Neuron (in vitro differentiated cells): Measurements from ENCODE around the gene TMX2.

Experiments used
- H2AFZ ChIP-seq: one replicate; pipeline ENCODE4 v1.6.1; 2013; ENCODE audit warnings: low read depth, mild to moderate bottlenecking, inconsistent platforms, low read length, moderate library complexity
- H3K27me3 ChIP-seq: one replicate; pipeline ENCODE4 v1.6.1; 2013; ENCODE audit warnings: low read length; ENCODE audit not compliant: insufficient read depth
- H3K36me3 ChIP-seq: one replicate; pipeline ENCODE4 v1.6.1; 2013; ENCODE audit warnings: low read length; ENCODE audit not compliant: insufficient read depth
- H3K4me1 ChIP-seq: one replicate; pipeline ENCODE4 v1.6.1; 2013; ENCODE audit warnings: low read length; ENCODE audit not compliant: insufficient read depth
- H3K4me3 ChIP-seq: 2 replicates; pipeline ENCODE4 v1.5.1; 2013; ENCODE audit warnings: mild to moderate bottlenecking, low read length, moderate library complexity
- H3K9me3 ChIP-seq: one replicate; pipeline ENCODE4 v1.6.1; 2013; ENCODE audit warnings: low read length

The TMX2 gene

DNA sequence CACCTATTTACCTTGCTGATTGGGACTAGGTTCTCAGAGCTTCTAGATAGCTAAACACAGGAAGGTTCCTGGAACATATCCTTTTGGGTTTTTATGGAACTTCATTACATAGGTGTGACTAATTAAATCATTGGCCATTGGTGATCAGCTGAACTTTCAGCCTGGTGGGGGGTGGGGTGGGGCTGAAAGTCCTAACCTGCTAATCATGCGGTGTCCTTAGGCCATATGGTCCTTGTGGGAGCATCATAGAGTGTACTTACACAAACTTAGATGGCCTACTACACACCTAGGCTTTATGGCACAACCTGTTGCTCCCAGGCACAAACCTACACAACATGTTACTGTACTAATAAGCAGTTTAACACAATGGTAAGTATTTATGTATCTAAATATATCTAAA is 20.3 kb downstream of the TMX2 start:
- Histone ChIP-seq H2AFZ (no peak overlapping the region), H3K4me3 (no peak overlapping the region), H3K27me3 (no peaks in the 10 kb centered on the region), H3K4me1 (no peaks in the 10 kb centered on the region), H3K9me3 (no peaks in the 10 kb centered on the region), H3K36me3 (peaks cover 6% of the 10 kb centered on the region)

DNA sequence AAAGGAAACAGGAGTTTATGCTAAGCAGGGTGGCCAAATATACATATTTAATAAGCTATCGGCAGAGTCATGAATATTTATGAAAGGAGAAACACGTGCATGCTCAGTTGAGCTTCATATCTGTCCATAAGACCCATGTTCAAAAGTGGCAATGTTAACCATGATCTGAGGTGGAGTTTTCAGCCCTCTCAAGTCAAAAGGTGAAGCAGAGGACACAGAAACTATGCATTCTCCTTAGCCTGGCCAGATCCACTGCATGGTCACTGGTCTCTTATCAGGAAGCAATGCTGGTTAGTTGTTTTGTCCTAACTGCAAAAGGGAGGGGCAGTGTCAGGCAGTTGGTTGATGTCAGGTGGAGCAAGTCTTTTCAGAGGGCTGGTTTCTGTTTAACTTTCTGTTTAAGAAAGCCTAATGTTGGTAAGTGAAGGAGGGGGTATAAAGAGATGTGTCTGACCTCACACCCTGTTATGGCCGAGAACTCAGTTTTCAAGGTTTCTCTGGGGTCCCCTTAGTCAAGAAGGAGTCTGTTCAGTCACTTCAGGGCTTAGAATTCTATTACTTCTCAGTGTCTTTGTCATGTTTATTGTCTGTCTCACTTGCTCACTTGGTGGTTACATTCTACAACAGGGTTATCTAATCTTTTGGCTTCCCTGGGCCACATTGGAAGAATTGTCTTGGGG is 23.4 kb downstream of the TMX2 start:
- Histone ChIP-seq H3K9me3 (no peaks in the 10 kb centered on the region), H3K36me3 (peaks cover 22% of the 10 kb centered on the region), H2AFZ (no peak overlapping the region), H3K27me3 (no peaks in the 10 kb centered on the region), H3K4me1 (peaks cover 2% of the 10 kb centered on the region), H3K4me3 (no peak overlapping the region)

DNA sequence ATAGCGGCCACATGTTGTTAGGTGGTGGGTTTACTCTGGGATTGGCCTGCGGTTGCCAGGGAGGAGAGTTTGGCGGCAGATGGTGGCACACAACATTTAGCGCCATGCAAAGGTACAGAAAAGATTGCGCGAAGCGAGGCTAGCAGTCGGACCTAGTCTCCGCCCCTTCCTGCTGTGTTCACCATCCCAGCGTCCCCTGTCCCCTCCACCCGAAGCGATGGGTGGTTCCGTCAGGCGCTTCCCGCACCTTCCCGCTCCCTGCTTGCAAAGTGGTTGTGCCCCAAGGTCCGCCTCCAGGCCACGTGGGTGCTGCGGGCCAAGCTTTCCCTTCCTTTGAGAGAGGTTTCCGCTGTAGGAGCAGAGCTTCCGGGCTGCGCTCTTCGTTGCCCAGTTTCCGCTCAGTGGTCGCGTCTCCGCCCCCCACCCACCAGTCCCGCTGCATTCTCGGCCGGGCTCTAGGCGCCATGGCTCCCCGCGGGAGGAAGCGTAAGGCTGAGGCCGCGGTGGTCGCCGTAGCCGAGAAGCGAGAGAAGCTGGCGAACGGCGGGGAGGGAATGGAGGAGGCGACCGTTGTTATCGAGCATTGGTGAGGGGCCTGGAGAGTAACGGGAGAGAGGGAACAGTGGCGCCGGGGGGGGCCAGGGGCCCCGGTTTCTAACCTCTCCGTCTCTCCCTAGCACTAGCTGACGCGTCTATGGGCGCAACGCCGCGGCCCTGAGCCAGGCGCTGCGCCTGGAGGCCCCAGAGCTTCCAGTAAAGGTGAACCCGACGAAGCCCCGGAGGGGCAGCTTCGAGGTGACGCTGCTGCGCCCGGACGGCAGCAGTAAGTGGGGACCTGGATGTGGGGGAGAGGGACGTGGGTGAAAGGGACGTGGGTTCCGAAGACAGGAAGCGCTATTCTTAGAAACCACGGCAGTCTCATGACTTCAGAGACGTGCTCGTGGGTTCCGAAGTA is 29.0 kb downstream of the TMX2 start, which contains the start of gene SELENOH:
SELENOH (plus strand) TSS at position 360 of the 955 bp plus-strand sequence; CDS start at position 465, 105 bp downstream.
- Histone ChIP-seq H3K9me3 (no peaks in the 10 kb centered on the region), H3K4me3 (peak within 1 kb of the TSS; percentile 87), H3K4me1 (peaks cover 13% of the 10 kb centered on the region), H3K27me3 (no peaks in the 10 kb centered on the region), H3K36me3 (peaks cover 54% of the 10 kb centered on the region), H2AFZ (peak within 1 kb of the TSS; percentile 29)

DNA sequence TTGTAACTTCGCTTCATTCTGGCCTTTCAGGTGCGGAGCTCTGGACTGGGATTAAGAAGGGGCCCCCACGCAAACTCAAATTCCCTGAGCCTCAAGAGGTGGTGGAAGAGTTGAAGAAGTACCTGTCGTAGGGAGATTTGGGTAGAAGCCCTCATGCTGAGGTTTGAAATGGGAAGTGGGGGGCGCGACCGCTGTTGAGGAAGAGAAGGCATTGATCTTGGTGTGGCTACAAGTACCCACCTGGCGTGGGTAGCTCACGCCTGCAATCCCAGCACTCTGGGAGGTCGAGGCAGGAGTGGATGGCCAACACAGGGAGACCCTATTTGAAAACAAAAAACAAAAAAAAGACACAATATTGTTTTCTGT is 29.7 kb downstream of the TMX2 start:
- Histone ChIP-seq H3K36me3 (peaks cover 57% of the 10 kb centered on the region), H3K4me3 (peak overlapping the region; percentile 87), H3K4me1 (peaks cover 13% of the 10 kb centered on the region), H3K9me3 (no peaks in the 10 kb centered on the region), H3K27me3 (no peaks in the 10 kb centered on the region), H2AFZ (peak overlapping the region; percentile 29)

DNA sequence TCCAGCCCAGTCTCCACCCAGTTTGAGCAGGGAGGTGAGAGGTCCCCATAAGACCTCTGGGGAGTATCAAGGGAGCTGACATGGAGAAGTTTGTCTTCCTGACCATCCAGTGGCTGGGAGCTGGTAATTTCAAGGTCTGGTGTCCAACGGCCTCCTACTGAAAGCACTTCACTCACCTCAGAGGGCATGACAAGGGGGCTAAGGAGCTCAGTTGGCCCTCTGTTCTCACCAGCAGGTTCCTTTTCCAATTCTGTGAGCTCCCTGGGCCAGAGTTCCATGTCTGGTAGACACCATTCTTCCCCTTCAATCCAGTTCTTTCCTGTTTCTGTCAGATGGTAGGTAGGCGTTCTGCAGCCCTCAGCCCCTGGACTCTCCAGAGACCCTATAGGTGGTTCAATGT is 32.0 kb downstream of the TMX2 start:
- Histone ChIP-seq H3K9me3 (no peaks in the 10 kb centered on the region), H3K4me1 (peaks cover 13% of the 10 kb centered on the region), H3K4me3 (no peak overlapping the region), H2AFZ (no peak overlapping the region), H3K36me3 (peaks cover 38% of the 10 kb centered on the region), H3K27me3 (no peaks in the 10 kb centered on the region)

DNA sequence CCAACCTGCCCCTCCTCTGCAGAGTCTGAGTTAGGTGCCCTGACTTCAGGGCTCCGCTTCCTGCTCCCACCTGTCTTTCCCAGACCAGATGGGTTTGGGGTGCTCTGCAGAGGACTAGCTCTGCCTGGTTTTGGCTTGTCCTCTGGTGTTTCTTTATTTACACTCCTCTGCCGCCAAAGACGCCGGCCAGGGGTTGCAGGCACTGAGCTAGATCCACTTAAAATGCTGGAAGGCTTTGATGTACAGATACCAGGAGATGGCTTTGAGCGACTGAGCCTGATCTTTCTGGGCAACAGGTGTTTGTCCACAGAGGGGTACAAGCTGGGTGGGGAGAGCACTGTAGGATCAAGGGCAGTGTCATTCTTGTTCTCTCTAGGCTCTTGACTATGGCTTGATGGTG is 32.8 kb downstream of the TMX2 start:
- Histone ChIP-seq H2AFZ (no peak overlapping the region), H3K9me3 (no peaks in the 10 kb centered on the region), H3K27me3 (no peaks in the 10 kb centered on the region), H3K36me3 (peaks cover 36% of the 10 kb centered on the region), H3K4me3 (no peak overlapping the region), H3K4me1 (peaks cover 13% of the 10 kb centered on the region)

DNA sequence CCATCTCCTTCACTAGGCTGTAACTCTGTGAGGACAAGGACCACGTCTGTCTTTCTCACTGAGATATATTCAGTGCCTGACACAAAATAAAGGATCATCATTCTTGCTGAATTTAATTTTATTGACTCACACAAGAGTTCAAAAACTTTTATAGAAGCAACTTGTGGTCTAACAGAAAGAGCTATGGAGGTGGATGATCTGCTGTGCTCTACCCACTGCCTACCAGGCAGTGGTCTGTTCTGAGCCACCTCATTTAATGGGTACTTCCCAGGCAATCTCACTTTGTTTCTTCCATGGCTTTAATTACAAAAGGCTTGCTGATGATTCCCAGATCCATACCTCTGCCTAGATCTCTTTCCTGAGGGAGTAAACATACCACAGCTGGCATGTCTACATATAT is 34.5 kb downstream of the TMX2 start:
- Histone ChIP-seq H2AFZ (no peak overlapping the region), H3K36me3 (peaks cover 36% of the 10 kb centered on the region), H3K4me1 (peaks cover 9% of the 10 kb centered on the region), H3K27me3 (no peaks in the 10 kb centered on the region), H3K4me3 (no peak overlapping the region), H3K9me3 (no peaks in the 10 kb centered on the region)

GRCh38 chr11:57751176-57751575 is 38.8 kb downstream of the TMX2 start:
- H3K4me1 ChIP-seq: no peaks in the 10 kb centered on the region

DNA sequence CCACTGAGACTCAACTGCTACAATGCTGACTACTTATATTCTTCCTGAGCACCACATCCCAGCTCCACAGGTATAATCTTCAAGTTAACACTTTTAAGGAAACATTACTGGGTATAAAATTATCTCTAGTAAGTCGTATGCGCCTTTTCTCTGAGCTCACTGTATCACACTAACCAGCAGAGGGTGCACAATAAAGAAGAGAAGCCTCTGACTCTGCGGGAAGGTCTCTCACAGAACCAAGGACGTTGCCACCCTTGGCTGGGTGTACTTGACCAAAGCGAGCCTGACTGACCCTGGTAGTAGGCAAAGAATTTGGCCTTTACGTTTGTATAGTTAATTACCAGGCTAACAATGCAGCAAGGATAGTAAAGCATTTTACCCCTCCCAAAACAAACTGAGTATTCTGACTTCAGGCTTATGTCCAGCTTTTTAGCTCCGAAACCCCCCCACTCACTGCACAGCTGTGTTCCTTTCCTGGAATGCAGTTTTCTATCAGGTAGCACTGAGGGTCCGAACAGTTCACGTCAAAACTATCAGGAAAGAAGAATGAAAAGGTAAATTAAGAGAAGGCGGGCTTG is 39.4 kb downstream of the TMX2 start, which contains the start of gene BTBD18:
BTBD18 (minus strand) TSS at position 144 of the 578 bp plus-strand sequence. CDS start 631 bp downstream, outside the sequence.
- Histone ChIP-seq H3K9me3 (peaks cover 4% of the 10 kb centered on the region), H3K36me3 (peaks cover 4% of the 10 kb centered on the region), H3K27me3 (no peaks in the 10 kb centered on the region), H3K4me3 (no peak within 1 kb of the TSS), H3K4me1 (no peaks in the 10 kb centered on the region), H2AFZ (no peak within 1 kb of the TSS)

More at GRCh38 chr11:57751176-57751575, 38.8 kb downstream of the TMX2 start:
- Histone ChIP-seq H3K9me3 (peaks cover 4% of the 10 kb centered on the region), H2AFZ (no peak overlapping the region), H3K4me3 (no peak overlapping the region), H3K36me3 (peaks cover 4% of the 10 kb centered on the region), H3K27me3 (no peaks in the 10 kb centered on the region)

- Histone ChIP-seq H3K4me1 (no peaks in the 10 kb centered on the region), H3K36me3 (no peaks in the 10 kb centered on the region), H3K4me3 (no peak overlapping the region), H3K9me3 (peaks cover 4% of the 10 kb centered on the region), H2AFZ (no peak overlapping the region), H3K27me3 (no peaks in the 10 kb centered on the region)
Observed at GRCh38 chr11:57752954-57753353, 40.6 kb downstream of the TMX2 start.

- no peaks in the 10 kb centered on the region for H3K27me3 ChIP-seq
- no peaks in the 10 kb centered on the region for H3K36me3 ChIP-seq
- H3K4me3 ChIP-seq: no peak overlapping the region
- H3K9me3 ChIP-seq: no peaks in the 10 kb centered on the region
- peaks cover 4% of the 10 kb centered on the region for H3K4me1 ChIP-seq
- H2AFZ ChIP-seq: no peak overlapping the region
Observed at GRCh38 chr11:57758174-57758573, 45.8 kb downstream of the TMX2 start.

DNA sequence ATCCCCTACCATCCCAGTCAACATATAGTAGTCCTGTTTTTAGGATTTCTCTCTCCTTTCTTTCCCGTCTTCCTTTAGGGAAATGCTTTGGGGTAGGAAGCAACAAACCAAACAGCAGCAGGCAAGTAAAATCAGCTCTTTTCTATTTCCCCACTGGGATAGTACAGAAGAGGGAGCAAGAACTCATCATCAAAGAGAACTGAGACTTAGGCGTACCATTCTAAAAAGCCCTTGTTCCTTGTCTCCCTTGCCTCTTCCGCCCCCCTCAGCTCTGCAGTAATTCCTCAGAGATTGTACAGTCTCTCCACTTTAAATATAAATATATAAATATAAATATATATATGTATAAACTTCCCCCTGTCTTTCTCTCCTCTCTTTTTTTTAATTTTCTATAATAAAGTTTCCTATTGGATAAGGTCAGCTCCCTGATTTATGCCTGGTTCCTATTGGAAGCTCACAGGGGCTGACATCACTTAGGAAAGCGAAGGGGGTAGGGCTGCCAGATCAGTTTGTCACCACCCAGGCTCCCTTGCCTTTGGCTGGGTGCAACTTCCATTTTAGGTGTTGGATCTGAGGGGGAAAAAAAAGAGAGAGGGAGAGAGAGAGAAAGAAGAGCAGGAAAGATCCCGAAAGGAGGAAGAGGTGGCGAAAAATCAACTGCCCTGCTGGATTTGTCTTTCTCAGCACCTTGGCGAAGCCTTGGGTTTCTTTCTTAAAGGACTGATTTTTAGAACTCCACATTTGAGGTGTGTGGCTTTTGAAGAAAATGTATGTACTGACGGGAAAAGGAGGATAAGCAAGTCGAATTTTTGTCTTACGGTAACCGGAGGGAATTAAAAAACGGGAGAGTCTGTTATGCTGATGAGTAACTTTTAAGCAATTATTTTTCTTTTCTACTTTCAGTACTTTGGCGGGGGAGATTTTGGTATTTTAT is 49.2 kb downstream of the TMX2 start, which contains the start of gene CTNND1:
CTNND1 (plus strand) TSS at position 502 of the 934 bp plus-strand sequence. CDS start 29,677 bp downstream, outside the sequence.
- H3K4me3 ChIP-seq: peak within 1 kb of the TSS; percentile 85
- H3K4me1 ChIP-seq: peaks cover 29% of the 10 kb centered on the region
- peak within 1 kb of the TSS; percentile 71 for H2AFZ ChIP-seq
- no peaks in the 10 kb centered on the region for H3K36me3 ChIP-seq
- no peaks in the 10 kb centered on the region for H3K27me3 ChIP-seq
- H3K9me3 ChIP-seq: no peaks in the 10 kb centered on the region
